LNCAP (cell line): ENCODE measurements around the gene CNNM4.

ENCODE experiments used
- TF ChIP-seq, protein P1 (sequence below): fragments of 450-650 bp; IDR thresholded peaks from 2 replicates; pipeline ENCODE4 v1.5.1; 2017; ENCODE audit warnings: mild to moderate bottlenecking

Gene CNNM4

DNA sequence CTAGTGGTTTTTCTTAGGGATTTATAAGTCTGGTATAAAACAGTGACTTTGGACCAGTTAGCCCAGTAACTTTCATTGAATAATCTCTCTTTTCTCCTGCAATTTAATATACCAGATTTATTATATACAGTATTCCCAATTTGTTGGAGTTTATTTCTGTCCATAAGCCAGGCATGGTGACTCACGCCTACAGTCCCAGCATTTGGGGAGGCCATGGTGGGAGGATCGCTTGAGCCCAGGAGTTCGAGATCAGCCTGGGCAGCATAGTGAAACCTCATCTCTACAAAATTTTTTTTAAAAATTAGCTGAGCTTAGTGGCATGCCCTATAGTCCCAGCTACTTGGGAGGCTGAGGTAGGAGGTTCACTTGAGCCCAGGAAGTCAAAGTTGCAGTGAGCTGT lies 26.7 kb downstream of the CNNM4 start:
- TF ChIP-seq, protein P1, sequence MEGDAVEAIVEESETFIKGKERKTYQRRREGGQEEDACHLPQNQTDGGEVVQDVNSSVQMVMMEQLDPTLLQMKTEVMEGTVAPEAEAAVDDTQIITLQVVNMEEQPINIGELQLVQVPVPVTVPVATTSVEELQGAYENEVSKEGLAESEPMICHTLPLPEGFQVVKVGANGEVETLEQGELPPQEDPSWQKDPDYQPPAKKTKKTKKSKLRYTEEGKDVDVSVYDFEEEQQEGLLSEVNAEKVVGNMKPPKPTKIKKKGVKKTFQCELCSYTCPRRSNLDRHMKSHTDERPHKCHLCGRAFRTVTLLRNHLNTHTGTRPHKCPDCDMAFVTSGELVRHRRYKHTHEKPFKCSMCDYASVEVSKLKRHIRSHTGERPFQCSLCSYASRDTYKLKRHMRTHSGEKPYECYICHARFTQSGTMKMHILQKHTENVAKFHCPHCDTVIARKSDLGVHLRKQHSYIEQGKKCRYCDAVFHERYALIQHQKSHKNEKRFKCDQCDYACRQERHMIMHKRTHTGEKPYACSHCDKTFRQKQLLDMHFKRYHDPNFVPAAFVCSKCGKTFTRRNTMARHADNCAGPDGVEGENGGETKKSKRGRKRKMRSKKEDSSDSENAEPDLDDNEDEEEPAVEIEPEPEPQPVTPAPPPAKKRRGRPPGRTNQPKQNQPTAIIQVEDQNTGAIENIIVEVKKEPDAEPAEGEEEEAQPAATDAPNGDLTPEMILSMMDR, result no peak

DNA sequence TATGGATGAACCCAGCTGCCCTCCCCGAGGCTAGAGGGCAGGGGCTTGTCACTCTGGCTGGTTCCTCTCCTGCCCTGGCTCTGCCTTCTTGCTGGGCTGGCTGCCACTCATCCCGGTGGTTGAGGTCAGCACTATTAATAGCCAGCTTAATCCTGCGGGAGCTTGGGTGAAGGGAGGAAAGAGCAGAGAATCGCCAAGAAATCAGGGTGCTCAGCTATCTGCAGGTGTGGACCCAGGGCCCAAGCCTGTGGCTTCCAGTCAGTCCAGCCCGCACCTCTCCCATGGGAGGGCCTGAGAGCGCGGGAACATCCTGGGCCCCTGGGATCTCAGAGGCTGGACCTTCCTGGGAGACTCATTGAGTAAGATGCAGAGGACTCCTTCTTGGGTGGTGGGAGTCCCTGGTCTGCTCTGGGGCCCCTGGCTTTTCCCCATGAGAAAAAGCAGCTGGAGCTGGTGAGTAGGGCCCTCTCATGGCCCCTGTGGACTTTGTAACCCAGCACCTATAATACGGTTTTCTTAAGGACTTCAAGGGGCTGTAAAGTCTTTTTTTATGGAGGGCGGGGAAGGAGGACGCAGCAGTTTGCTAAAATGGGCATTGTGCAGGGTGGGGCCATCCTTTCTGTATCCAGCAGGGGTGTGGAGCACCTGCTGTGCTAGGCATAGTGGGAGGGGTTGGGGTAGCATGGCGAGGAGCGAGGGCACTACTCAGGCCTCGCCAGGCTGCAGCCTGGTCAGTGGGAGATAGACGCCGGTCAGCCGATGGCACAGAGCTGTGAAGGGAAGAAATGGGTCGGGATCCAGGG lies 27.9 kb downstream of the CNNM4 start:
- TF ChIP-seq, protein P1, result no peak

DNA sequence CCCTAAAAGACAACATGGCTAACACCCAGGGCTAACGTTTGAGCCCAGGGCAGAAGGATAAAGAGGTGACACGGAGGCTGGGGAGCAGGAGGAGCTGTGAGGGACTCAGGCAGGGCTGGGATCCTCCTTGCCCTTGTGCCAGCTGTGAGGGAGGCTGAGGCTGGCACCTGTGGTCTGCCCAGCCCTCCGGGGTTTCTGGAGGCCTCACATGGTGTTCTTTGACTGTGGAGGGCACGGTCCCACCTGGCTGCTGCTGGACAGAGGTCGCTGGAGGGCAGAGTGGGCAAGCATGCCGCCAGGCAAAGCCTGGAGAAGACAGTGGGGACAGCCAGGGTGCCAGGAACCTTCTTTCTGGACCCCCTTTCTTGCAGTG lies 28.5 kb downstream of the CNNM4 start:
- TF ChIP-seq, protein P1, result no peak

DNA sequence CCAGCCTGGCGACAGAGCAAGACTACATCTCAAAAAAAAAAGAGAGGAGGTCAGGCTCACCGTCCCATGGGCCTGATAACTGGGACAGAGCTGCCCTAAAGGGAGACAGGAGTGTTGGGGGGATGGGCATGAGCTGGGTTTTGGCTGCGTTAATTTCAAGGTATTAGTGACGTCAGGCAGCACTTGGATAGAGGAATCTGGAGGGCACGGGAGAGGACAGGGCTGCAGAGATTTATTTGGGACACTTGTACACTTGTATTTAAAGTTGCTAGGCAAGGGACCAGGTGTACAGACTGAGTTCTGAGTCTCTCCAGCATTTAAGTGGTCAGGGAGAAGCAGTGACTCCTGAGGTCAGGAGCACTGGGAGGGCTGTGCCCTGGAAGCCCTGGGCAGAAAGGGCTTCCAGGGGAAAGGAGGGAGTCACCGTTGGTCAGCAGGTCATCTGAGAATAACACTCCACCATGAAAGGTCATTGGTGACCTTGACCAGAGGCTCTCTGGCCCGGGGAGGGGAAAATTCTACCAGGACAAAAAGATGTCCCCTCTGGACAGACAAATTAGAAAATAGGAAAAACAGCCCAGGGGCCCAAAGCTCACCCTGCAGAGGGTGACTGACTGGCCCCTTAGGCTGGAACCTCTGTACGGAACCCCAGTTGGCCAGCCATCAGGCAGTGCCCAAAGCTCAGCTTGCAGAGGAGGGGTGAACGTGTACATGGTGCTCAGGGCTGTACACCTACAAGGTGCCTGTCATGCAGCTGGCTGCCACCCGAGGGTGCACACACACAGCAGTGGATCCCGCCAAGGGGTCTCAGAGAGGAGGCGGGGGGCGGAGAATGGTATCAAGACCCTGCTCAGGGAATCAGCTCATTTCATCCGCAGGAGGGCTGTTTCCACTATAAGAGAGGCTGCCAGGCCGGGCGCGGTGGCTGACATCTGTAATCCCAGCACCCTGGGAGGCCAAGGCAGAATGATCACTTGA lies 32.4 kb downstream of the CNNM4 start:
- TF ChIP-seq, protein P1, result no peak

DNA sequence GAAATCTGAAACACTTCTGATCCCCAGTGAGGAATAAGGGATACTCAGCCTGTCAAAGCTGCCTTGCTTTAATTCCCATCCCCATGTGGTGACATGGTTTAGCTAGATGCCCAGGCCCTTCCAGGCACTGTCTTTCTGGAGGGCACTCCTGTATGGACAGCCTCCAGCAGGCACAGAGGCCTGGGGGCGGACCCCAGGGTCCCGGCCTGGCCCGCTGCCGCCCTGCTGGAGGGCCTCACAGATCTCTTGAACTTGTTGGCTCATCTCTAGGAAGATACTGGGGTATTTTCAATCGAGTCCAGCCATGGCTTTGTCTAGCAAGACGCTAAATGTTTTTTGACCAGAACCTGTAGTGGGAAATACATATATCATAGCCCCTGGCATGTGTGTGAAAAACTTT lies 34.4 kb downstream of the CNNM4 start:
- TF ChIP-seq, protein P1, result no peak

DNA sequence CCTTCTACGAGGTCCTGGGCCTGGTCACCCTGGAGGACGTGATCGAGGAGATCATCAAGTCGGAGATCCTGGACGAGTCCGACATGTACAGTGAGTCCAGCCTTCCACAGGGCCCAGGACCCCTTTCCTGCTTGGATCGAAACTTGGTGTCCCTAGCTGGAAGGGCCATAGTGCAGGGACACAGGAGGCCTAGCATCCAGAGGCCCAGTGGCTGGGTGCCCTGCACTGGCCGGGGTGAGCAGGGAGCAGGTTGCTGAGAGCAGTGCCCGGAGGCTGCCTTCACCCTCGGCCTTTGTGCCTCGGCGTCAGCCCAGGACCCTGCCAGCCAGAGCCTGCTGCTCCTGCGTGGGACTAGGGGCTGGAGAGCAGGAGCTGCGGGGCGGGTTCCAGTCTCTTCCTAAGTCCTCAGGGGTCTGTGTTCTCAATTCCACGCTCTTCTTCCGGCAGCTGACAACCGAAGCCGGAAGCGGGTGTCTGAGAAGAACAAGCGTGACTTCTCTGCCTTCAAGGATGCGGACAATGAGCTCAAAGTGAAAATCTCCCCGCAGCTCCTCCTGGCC lies 36.4 kb downstream of the CNNM4 start:
- TF ChIP-seq, protein P1, result no peak
